ENCODE data around the gene TBC1D8B. TPM values are rescaled to one million over a fixed set of nuclear protein-coding genes. Genes with fewer than 3 reads are reported as not detected.

The TBC1D8B gene
- total and polyA plus RNA-seq, 2 donors (not counting 1 experiment from before 2014, with no cell fraction given) = 0.46 to 9.1 TPM

DNA sequence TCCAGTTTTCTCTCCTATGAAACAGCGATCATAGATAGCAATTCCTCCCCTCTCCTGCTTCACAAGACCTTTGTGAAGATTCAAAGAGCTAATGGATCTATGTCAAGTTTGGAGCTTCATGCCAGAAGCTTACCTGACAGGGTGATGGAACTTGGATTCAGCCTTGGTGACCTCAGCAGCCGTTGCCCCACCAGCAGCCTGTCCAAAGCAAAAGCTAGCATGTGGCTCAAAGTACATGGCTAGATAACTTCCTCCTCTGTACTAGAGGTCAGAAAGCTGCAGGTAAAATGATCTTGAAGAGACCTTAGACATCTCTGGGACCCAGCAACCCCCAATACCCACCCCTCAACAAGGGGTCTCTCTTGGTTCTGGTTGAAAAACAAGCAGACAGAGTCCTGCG lies 98.9 kb downstream of the TBC1D8B start:
- Histone ChIP-seq H3K4me3 (ENCODE audit: control extremely low read depth in 1 of 5, extremely low read depth in 1 of 5, insufficient read depth in 1 of 5, low read depth in 2 of 5, low read length in 4 of 5) (no peak overlapping the region), H2AFZ (ENCODE audit: insufficient read depth, low read depth, low read length, poor library complexity, severe bottlenecking) (no peak overlapping the region), H4K20me1 (ENCODE audit: control insufficient read depth, insufficient read depth, low read length, poor library complexity, severe bottlenecking) (no peaks in the 10 kb centered on the region), H3K36me3 (replicated peaks in 1 of 2; ENCODE audit: control extremely low read depth in 1 of 2, control insufficient read depth in 1 of 2, extremely low read depth in 1 of 2, insufficient read depth in 2 of 2, low read length in 1 of 2) (no peaks in the 10 kb centered on the region), H3K9ac (ENCODE audit: low read length) (no peak overlapping the region), H3K27ac (ENCODE audit: low read length in 2 of 2) (no peak overlapping the region), H3K27me3 (replicated peaks in 1 of 4; ENCODE audit: control extremely low read depth in 1 of 4, control insufficient read depth in 3 of 4, insufficient read depth in 4 of 4, low read length in 3 of 4) (no peaks in the 10 kb centered on the region), H3K79me2 (ENCODE audit: control insufficient read depth, insufficient read depth, low read length) (no peaks in the 10 kb centered on the region), H3K9me3 (ENCODE audit: control extremely low read depth in 1 of 3, control insufficient read depth in 2 of 3, insufficient read depth in 1 of 3, low read length in 2 of 3) (no peaks in the 10 kb centered on the region), H3K4me1 (ENCODE audit: control insufficient read depth in 2 of 2, insufficient read depth in 2 of 2, low read length in 2 of 2) (no peaks in the 10 kb centered on the region), H3K4me2 (replicated peaks; ENCODE audit: low read depth, low read length, poor library complexity, severe bottlenecking) (no peak overlapping the region)
- ATAC-seq (ENCODE audit: low read depth) (no peak), DNase-seq (no peak)
- POLR2A ChIA-PET = no interaction called here
- Mint-ChIP-seq H3K4me1 (no peaks in the 10 kb centered on the region), H3K4me3 (no peak overlapping the region), H3K27ac (no peak overlapping the region), H3K27me3 (no peaks in the 10 kb centered on the region), H3K9me3 (ENCODE audit: insufficient read depth) (no peaks in the 10 kb centered on the region)
- CTCF ChIA-PET = no interaction called here
- intact Hi-C loops (cut with micrococcal nuclease) = no loop called here
- no CpG with 5 or more reads among the region's 3 CpGs for WGBS (ENCODE audit: insufficient coverage)
- TF ChIP-seq EZH2 (IDR thresholded peaks at IDR 0.05; ENCODE audit: borderline replicate concordance, insufficient read depth, low read depth, low read length, poor library complexity, severe bottlenecking) = no peak
- no peak for TF ChIP-seq CTCF (IDR thresholded peaks at IDR 0.05)

GRCh38 chrX:106901781-106902219 lies 99.3 kb downstream of the TBC1D8B start:
- Histone ChIP-seq H4K20me1 (ENCODE audit: control insufficient read depth, insufficient read depth, low read length, poor library complexity, severe bottlenecking) (no peaks in the 10 kb centered on the region), H3K4me2 (replicated peaks; ENCODE audit: low read depth, low read length, poor library complexity, severe bottlenecking) (no peak overlapping the region), H3K4me3 (ENCODE audit: control extremely low read depth in 1 of 5, extremely low read depth in 1 of 5, insufficient read depth in 1 of 5, low read depth in 2 of 5, low read length in 4 of 5) (no peak overlapping the region), H3K27me3 (replicated peaks in 1 of 4; ENCODE audit: control extremely low read depth in 1 of 4, control insufficient read depth in 3 of 4, insufficient read depth in 4 of 4, low read length in 3 of 4) (no peaks in the 10 kb centered on the region), H3K27ac (ENCODE audit: low read length in 2 of 2) (no peak overlapping the region), H3K36me3 (replicated peaks in 1 of 2; ENCODE audit: control extremely low read depth in 1 of 2, control insufficient read depth in 1 of 2, extremely low read depth in 1 of 2, insufficient read depth in 2 of 2, low read length in 1 of 2) (no peaks in the 10 kb centered on the region), H3K79me2 (ENCODE audit: control insufficient read depth, insufficient read depth, low read length) (no peaks in the 10 kb centered on the region), H3K4me1 (ENCODE audit: control insufficient read depth in 2 of 2, insufficient read depth in 2 of 2, low read length in 2 of 2) (no peaks in the 10 kb centered on the region), H3K9me3 (ENCODE audit: control extremely low read depth in 1 of 3, control insufficient read depth in 2 of 3, insufficient read depth in 1 of 3, low read length in 2 of 3) (no peaks in the 10 kb centered on the region), H3K9ac (ENCODE audit: low read length) (no peak overlapping the region), H2AFZ (ENCODE audit: insufficient read depth, low read depth, low read length, poor library complexity, severe bottlenecking) (no peak overlapping the region)
- ChIA-PET POLR2A (no interaction called here), CTCF (no interaction called here)
- Mint-ChIP-seq H3K4me3 (no peak overlapping the region), H3K27ac (no peak overlapping the region), H3K9me3 (ENCODE audit: insufficient read depth) (no peaks in the 10 kb centered on the region), H3K4me1 (no peaks in the 10 kb centered on the region), H3K27me3 (no peaks in the 10 kb centered on the region)
- ATAC-seq (ENCODE audit: low read depth) (no peak), DNase-seq (no peak)
- intact Hi-C loops (cut with micrococcal nuclease) = no loop called here
- WGBS (ENCODE audit: insufficient coverage) = no CpG with 5 or more reads among the region's 4 CpGs
- TF ChIP-seq CTCF (IDR thresholded peaks at IDR 0.05) = no peak
- no peak for TF ChIP-seq EZH2 (IDR thresholded peaks at IDR 0.05; ENCODE audit: borderline replicate concordance, insufficient read depth, low read depth, low read length, poor library complexity, severe bottlenecking)
